OCI-LY3 (cell line): ENCODE data around the gene CFAP46.

ENCODE experiments used
- H2AFZ ChIP-seq: fragments of 200-600, 300-600 bp; shearing (Covaris generic); 2 replicates; pipeline ENCODE4 v1.6.0; 2014; ENCODE audit warnings: antibody characterized with exemption, low read depth, low read length
- H3K27ac ChIP-seq: fragments of 200-600, 300-600 bp; sonication (generic); 2 replicates; pipeline ENCODE4 v1.5.1; 2014; ENCODE audit warnings: mild to moderate bottlenecking, low read length, moderate library complexity, mixed read lengths
- H3K27me3 ChIP-seq: fragments of 200-600, 300-600 bp; sonication (generic); 2 replicates; pipeline ENCODE4 v1.6.1; 2014; ENCODE audit warnings: low read depth, low read length, mixed read lengths
- H3K36me3 ChIP-seq: fragments of 200-600, 300-600 bp; sonication (generic); replicated peaks from 2 replicates; pipeline ENCODE3; 2014; ENCODE audit warnings: low read depth, low read length, mixed read lengths
- H3K4me1 ChIP-seq: fragments of 300-600, 200-600 bp; sonication (generic); 2 replicates; pipeline ENCODE4 v1.6.1; 2014; ENCODE audit warnings: low read length, mixed read lengths
- H3K4me2 ChIP-seq: fragments of 200-600, 300-600 bp; sonication (generic); 2 replicates; pipeline ENCODE4 v1.6.1; 2014; ENCODE audit warnings: low read length, mixed read lengths
- H3K4me3 ChIP-seq: fragments of 300-600, 200-600 bp; sonication (generic); 2 replicates; pipeline ENCODE4 v1.5.1; 2014; ENCODE audit warnings: antibody characterized with exemption, mild to moderate bottlenecking, low read length, moderate library complexity
- H3K79me2 ChIP-seq: fragments of 300-600, 200-600 bp; shearing (Covaris generic); 2 replicates; pipeline ENCODE4 v1.6.1; 2014; ENCODE audit warnings: mild to moderate bottlenecking, low read length, mixed read lengths
- H3K9ac ChIP-seq: fragments of 300-600, 200-600 bp; shearing (Covaris generic); 2 replicates; pipeline ENCODE4 v1.6.0; 2014; ENCODE audit warnings: mild to moderate bottlenecking, low read length, moderate library complexity
- H3K9me3 ChIP-seq: fragments of 200-600, 300-600 bp; shearing (Covaris generic); 2 replicates; pipeline ENCODE4 v1.6.1; 2014; ENCODE audit warnings: low read length, mixed read lengths; ENCODE audit not compliant: insufficient read depth
- H4K20me1 ChIP-seq: fragments of 200-600, 300-600 bp; sonication (generic); 2 replicates; pipeline ENCODE4 v1.6.1; 2016; ENCODE audit warnings: low read length, mixed read lengths; ENCODE audit not compliant: insufficient read depth
- CTCF ChIP-seq: fragments of 200-600, 300-600 bp; sonication (generic); IDR thresholded peaks from 2 replicates; pipeline ENCODE4 v1.5.1; 2014; ENCODE audit warnings: antibody characterized with exemption, low read length, low read depth
- EZH2phosphoT487 ChIP-seq: fragments of 200-600 bp; shearing (Covaris generic); IDR thresholded peaks from 2 replicates; pipeline ENCODE4 v1.6.1; 2018; ENCODE audit warnings: antibody characterized with exemption, mixed run types, low read depth

The CFAP46 gene

DNA sequence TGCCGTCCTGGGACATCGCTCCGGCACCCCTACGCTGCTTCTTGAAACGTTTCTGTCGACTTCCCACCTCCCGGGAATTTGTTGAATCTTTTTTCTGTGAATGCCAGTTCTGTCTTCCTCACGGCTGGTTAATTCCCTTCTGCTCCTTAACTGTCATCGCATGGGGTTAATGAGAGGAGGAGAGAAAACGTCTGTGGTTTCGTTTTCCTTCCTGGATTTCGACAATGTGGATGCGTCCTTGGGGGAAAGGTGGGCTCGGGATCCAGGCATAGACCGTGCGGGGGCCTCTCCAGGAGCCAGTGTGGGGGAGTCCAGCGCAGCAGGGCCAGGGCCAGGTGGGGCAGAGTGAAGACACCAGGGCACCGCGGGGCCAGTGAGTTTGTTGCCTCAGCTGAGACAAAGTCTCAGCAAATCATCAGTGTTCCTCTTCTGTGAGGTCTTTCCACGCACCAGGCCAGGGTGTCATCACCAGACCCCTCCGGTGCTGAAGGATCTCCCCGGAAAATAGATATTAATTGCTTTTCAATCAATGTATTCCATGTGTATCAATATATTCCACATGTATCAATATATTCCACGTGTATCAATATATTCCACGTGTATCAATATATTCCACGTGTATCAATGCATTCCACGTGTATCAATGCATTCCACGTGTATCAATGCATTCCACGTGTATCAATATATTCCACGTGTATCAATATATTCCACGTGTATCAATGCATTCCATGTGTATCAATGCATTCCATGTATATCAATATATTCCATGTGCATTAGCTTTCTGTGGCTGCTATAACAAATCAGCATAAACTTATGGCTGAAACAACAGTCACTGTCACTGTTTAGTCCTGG lies 33.7 kb upstream of the CFAP46 start:
- no peak overlapping the region for H2AFZ ChIP-seq
- no peaks in the 10 kb centered on the region for H3K36me3 ChIP-seq
- TF ChIP-seq EZH2phosphoT487, result no peak
- no peak for TF ChIP-seq CTCF
- no peaks in the 10 kb centered on the region for H4K20me1 ChIP-seq
- H3K27me3 ChIP-seq, result no peaks in the 10 kb centered on the region
- no peaks in the 10 kb centered on the region for H3K4me1 ChIP-seq
- no peak overlapping the region for H3K4me2 ChIP-seq
- H3K79me2 ChIP-seq, result no peaks in the 10 kb centered on the region
- H3K4me3 ChIP-seq, result no peak overlapping the region
- no peaks in the 10 kb centered on the region for H3K9me3 ChIP-seq
- H3K27ac ChIP-seq, result no peak overlapping the region
- H3K9ac ChIP-seq, result no peak overlapping the region

GRCh38 chr10:132974886-132975830 lies 32.8 kb upstream of the CFAP46 start:
- Histone ChIP-seq H3K27me3 (no peaks in the 10 kb centered on the region), H3K4me1 (no peaks in the 10 kb centered on the region), H4K20me1 (no peaks in the 10 kb centered on the region), H3K4me2 (no peak overlapping the region), H3K79me2 (no peaks in the 10 kb centered on the region), H3K4me3 (no peak overlapping the region), H3K36me3 (no peaks in the 10 kb centered on the region), H3K9me3 (no peaks in the 10 kb centered on the region), H2AFZ (no peak overlapping the region), H3K27ac (no peak overlapping the region), H3K9ac (no peak overlapping the region)
- no peak for TF ChIP-seq EZH2phosphoT487
- TF ChIP-seq CTCF, result no peak

- Histone ChIP-seq H3K4me1 (no peaks in the 10 kb centered on the region), H3K27me3 (no peaks in the 10 kb centered on the region), H3K9ac (no peak overlapping the region), H3K4me3 (no peak overlapping the region), H4K20me1 (no peaks in the 10 kb centered on the region), H3K79me2 (no peaks in the 10 kb centered on the region), H3K27ac (no peak overlapping the region), H3K4me2 (no peak overlapping the region), H3K36me3 (no peaks in the 10 kb centered on the region), H2AFZ (no peak overlapping the region), H3K9me3 (no peaks in the 10 kb centered on the region)
- no peak for TF ChIP-seq EZH2phosphoT487
- TF ChIP-seq CTCF, result no peak
Observed at GRCh38 chr10:132974249-132974796, 32.0 kb upstream of the CFAP46 start.

- H3K27ac ChIP-seq, result no peak overlapping the region
- no peaks in the 10 kb centered on the region for H4K20me1 ChIP-seq
- no peaks in the 10 kb centered on the region for H3K27me3 ChIP-seq
- H3K4me2 ChIP-seq, result no peak overlapping the region
- H2AFZ ChIP-seq, result no peak overlapping the region
- H3K4me1 ChIP-seq, result no peaks in the 10 kb centered on the region
- no peak overlapping the region for H3K9ac ChIP-seq
- TF ChIP-seq CTCF (no peak), EZH2phosphoT487 (no peak)
- no peaks in the 10 kb centered on the region for H3K79me2 ChIP-seq
- H3K4me3 ChIP-seq, result no peak overlapping the region
- H3K9me3 ChIP-seq, result no peaks in the 10 kb centered on the region
- H3K36me3 ChIP-seq, result no peaks in the 10 kb centered on the region
Observed at GRCh38 chr10:132973903-132974241, 31.5 kb upstream of the CFAP46 start.
